HG03196 (cell line): Measurements from ENCODE around the gene SCD.
"Not testable (repeated sequence)": the region's sequence is repeated elsewhere in the genome, so short reads cannot be mapped to it uniquely, and the experiment has no call there.

Source experiments
- ATAC-seq: cut with Tn5 transposase; IDR thresholded peaks from one replicate; pipeline ENCODE4 v1.9.1; 2021; ENCODE audit not compliant: unreplicated experiment

SCD gene

GRCh38 chr10:100346765-100347567 is at the start of gene SCD:
Gene SCD, plus strand, starts transcription at chr10:100347233. Its CDS starts 272 bp downstream, at chr10:100347505.
- ATAC-seq = peak; percentile 80

GRCh38 chr10:100297242-100297641 is 49.8 kb upstream of the SCD start:
- ATAC-seq = no peak

- not testable (repeated sequence) for ATAC-seq
Measured at GRCh38 chr10:100301123-100301522, 45.9 kb upstream of the SCD start.

GRCh38 chr10:100303724-100304319 is 43.2 kb upstream of the SCD start:
- ATAC-seq = no peak

- ATAC-seq = no peak
Measured at GRCh38 chr10:100304414-100304813, 42.6 kb upstream of the SCD start.

- no peak for ATAC-seq
Measured at GRCh38 chr10:100306861-100307260, 40.2 kb upstream of the SCD start.

GRCh38 chr10:100307684-100308083 is 39.3 kb upstream of the SCD start:
- ATAC-seq = no peak

- ATAC-seq = no peak
Measured at GRCh38 chr10:100311298-100311697, 35.7 kb upstream of the SCD start.

GRCh38 chr10:100315615-100316014 is 31.4 kb upstream of the SCD start:
- no peak for ATAC-seq

GRCh38 chr10:100318207-100318606 is 28.8 kb upstream of the SCD start:
- ATAC-seq = no peak

GRCh38 chr10:100319707-100320402 is 27.2 kb upstream of the SCD start:
- ATAC-seq = no peak

GRCh38 chr10:100325158-100325557 is 21.9 kb upstream of the SCD start:
- ATAC-seq = no peak

GRCh38 chr10:100327007-100327717 is 19.9 kb upstream of the SCD start:
- peak; percentile 93 for ATAC-seq

- no peak for ATAC-seq
Measured at GRCh38 chr10:100327718-100328009, 19.4 kb upstream of the SCD start.

- no peak for ATAC-seq
Measured at GRCh38 chr10:100328198-100328597, 18.8 kb upstream of the SCD start.

- no peak for ATAC-seq
Measured at GRCh38 chr10:100330079-100330478, 17.0 kb upstream of the SCD start, which contains the start of gene PKD2L1. Gene PKD2L1, minus strand, starts transcription at chr10:100330228. Its CDS starts 125 bp downstream, at chr10:100330103.

GRCh38 chr10:100333106-100333505 is 13.9 kb upstream of the SCD start:
- ATAC-seq = no peak

- ATAC-seq = no peak
Measured at GRCh38 chr10:100333661-100334440, 13.2 kb upstream of the SCD start.

GRCh38 chr10:100334762-100335161 is 12.3 kb upstream of the SCD start:
- no peak for ATAC-seq

- ATAC-seq = no peak
Measured at GRCh38 chr10:100338434-100339036, 8.5 kb upstream of the SCD start.
